Smooth muscle cell of the coronary artery (primary cell): Measurements from ENCODE around the gene DMRTC1B. TPM values are rescaled to one million over a fixed set of nuclear protein-coding genes. Genes with fewer than 3 reads are reported as not detected.

Source experiments
- total RNA-seq: library from RNA; depleted of rRNA; stranded (reverse); fragments of >200 nt; gene quantifications from 2 replicates; pipeline ENCODE4 v1.2.3, GENCODE V29; 2014; ENCODE audit warnings: low replicate concordance

The DMRTC1B gene, protein sequence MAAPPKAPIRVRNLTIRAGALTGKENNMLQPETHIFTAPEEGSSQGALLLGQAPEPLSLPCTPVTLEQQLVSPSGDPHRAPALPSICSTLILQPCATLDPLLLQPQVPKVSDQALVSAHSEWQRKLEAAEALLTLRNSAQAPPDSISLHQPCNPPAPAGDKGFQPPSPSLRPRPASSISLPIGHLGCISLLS
- not detected in 2 replicates for total RNA-seq

DNA sequence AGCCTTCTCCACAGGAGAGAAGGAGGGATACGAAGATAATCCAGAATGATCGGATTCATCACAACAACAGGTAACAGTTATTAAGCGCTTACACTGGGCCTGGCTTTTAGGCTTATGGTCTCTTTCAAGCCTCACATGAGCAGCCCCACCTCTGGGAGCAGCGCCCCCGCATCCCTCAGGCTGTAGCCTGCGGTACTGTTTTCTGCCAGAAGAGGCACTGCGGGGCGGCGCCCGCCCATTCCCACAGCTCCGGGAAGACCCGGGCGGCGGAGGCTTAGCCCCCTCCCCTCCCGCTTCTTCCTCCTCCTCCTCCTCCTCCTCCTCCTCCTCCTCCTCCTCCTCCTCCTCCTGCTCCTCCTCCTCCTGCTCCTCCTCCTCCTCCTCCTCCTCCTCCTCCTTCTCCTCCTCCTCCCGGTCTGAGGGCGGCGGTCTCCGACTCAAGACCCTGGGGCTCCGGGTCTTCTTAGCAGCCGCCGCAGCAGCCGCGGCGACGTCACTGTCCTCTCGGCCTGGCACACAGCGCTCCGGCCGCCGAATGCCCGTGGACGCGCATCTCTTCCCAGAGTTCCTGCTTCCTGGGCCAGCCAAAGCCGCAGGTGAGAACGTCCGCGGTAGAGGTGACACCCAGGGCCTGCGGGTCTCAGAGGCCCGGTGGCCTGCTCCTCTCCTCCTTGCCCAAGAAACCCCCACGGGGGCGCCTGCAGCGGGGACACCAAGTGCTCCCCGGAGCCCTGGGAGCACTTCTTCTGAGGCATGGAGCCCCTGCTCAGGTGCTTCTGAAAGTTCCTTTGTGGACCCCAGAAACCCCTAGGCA is at the start of gene DMRTC1B:
Gene DMRTC1B, plus strand, starts transcription at position 238 of the 814 bp plus-strand sequence. CDS start 68,246 bp downstream, outside the sequence.

DNA sequence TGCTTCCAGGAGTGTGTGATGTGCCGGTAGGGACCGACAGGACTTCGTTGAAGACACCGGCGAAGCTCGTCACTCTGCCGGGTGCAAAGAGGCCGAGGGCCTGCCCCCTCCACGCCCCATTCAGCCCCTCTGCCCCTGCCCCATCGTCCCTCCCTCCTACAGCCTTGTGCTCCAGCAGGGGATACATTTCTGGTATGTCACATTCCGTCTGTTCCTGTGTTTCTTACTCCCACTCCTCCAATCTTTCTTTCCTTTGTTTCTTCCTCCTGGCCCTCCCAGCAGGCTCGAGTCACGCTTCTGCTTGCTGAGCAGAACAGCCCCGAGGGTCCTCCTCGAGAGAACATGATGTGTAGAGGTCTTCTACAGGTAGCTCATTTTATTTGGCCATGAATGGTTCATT is 5.9 kb downstream of the DMRTC1B start, which contains the start of gene FAM236B:
Gene FAM236B, minus strand, starts transcription at position 101 of the 400 bp plus-strand sequence. Its CDS starts 100 bp downstream, at position 1.

DNA sequence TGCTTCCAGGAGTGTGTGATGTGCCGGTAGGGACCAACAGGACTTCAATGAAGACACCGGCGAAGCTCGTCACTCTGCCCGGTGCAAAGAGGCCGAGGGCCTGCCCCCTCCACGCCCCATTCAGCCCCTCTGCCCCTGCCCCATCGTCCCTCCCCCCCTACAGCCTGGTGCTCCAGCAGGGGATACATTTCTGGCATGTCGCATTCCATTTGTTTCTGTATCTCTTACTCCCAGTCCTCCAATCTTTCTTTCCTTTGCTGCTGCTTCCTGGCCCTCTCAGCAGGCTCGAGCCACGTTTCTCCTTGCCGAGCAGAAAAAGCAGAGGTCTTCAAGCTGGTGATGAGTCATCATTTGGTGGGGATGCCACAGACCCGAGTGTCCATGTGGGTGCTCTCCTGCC is 31.4 kb downstream of the DMRTC1B start, which contains the start of gene FAM236D:
Gene FAM236D, minus strand, starts transcription at position 101 of the 400 bp plus-strand sequence. Its CDS starts 100 bp downstream, at position 1.

Other genes starting within 250 kb of the DMRTC1B start
- gene HDAC8, start 204.0 kb upstream of the DMRTC1B start, total RNA-seq: 33.7 and 35.0 TPM in 2 replicates
- gene PHKA1, start 62.6 kb upstream of the DMRTC1B start, total RNA-seq: 2.3 and 6.5 TPM in 2 replicates
- not detected in 2 replicates for gene FAM236B, start 5.8 kb downstream of the DMRTC1B start, total RNA-seq
- not detected in 2 replicates for gene FAM236D, start 31.3 kb downstream of the DMRTC1B start, total RNA-seq
- not detected in 2 replicates for gene FAM236C, start 135.7 kb downstream of the DMRTC1B start, total RNA-seq
- gene FAM236A, start 161.3 kb downstream of the DMRTC1B start, total RNA-seq: not detected in 2 replicates
- not detected in 2 replicates for gene DMRTC1, start 166.9 kb downstream of the DMRTC1B start, total RNA-seq
- gene PABPC1L2B, start 226.0 kb downstream of the DMRTC1B start, total RNA-seq: not detected in 2 replicates